Parathyroid adenoma (tissue), 2 donors: Measurements from ENCODE around the gene S100A16.
A peak's percentile ranks its signal among the peaks of the same experiment; 100 is the strongest.

Experiments
- H2AFZ ChIP-seq: fragments of 300-600 bp; sonication (generic); one replicate; pipeline ENCODE4 v1.7.0; 2017; ENCODE audit warnings: antibody characterized with exemption, mild to moderate bottlenecking
- H3K27ac ChIP-seq: fragments of 300-600 bp; sonication (generic); one replicate; pipeline ENCODE4 v1.7.0; 2017
- H3K27me3 ChIP-seq: fragments of 300-600 bp; sonication (generic); one replicate; pipeline ENCODE4 v1.7.0; 2017; ENCODE audit warnings: low read length; ENCODE audit not compliant: control insufficient read depth, insufficient read depth
- H3K36me3 ChIP-seq: fragments of 300-600 bp; sonication (generic); one replicate; pipeline ENCODE4 v1.7.0; 2017; ENCODE audit warnings: low read length; ENCODE audit not compliant: control insufficient read depth, insufficient read depth
- H3K4me1 ChIP-seq: fragments of 300-600 bp; sonication (generic); one replicate; pipeline ENCODE4 v1.7.0; 2017; ENCODE audit warnings: control low read depth
- H3K4me2 ChIP-seq: fragments of 300-600 bp; sonication (generic); one replicate; pipeline ENCODE4 v1.7.0; 2017; ENCODE audit warnings: low read length
- H3K4me3 ChIP-seq: fragments of 300-600 bp; sonication (generic); one replicate; pipeline ENCODE4 v1.7.0; 2017; ENCODE audit warnings: low read depth, low read length
- H3K79me2 ChIP-seq: fragments of 300-600 bp; sonication (generic); one replicate; pipeline ENCODE4 v1.7.0; 2017; ENCODE audit warnings: control low read depth
- H3K9ac ChIP-seq: fragments of 300-600 bp; sonication (generic); one replicate; pipeline ENCODE4 v1.7.0; 2017; ENCODE audit warnings: mild to moderate bottlenecking
- H3K9me3 ChIP-seq: fragments of 300-600 bp; sonication (generic); one replicate; pipeline ENCODE4 v1.7.0; 2017; ENCODE audit warnings: low read length; ENCODE audit not compliant: control insufficient read depth
- CTCF ChIP-seq: fragments of 300-600 bp; sonication (generic); IDR thresholded peaks from one replicate; pipeline ENCODE4 v1.7.0; 2017; ENCODE audit warnings: antibody characterized with exemption, mild to moderate bottlenecking
- donor health status: primary hyperparathyroidism.

Gene S100A16

GRCh38 chr1:153567621-153568366, 45.1 kb downstream of the S100A16 start:
- H3K4me2 ChIP-seq = no peak overlapping the region
- H3K27ac ChIP-seq = no peak overlapping the region

DNA sequence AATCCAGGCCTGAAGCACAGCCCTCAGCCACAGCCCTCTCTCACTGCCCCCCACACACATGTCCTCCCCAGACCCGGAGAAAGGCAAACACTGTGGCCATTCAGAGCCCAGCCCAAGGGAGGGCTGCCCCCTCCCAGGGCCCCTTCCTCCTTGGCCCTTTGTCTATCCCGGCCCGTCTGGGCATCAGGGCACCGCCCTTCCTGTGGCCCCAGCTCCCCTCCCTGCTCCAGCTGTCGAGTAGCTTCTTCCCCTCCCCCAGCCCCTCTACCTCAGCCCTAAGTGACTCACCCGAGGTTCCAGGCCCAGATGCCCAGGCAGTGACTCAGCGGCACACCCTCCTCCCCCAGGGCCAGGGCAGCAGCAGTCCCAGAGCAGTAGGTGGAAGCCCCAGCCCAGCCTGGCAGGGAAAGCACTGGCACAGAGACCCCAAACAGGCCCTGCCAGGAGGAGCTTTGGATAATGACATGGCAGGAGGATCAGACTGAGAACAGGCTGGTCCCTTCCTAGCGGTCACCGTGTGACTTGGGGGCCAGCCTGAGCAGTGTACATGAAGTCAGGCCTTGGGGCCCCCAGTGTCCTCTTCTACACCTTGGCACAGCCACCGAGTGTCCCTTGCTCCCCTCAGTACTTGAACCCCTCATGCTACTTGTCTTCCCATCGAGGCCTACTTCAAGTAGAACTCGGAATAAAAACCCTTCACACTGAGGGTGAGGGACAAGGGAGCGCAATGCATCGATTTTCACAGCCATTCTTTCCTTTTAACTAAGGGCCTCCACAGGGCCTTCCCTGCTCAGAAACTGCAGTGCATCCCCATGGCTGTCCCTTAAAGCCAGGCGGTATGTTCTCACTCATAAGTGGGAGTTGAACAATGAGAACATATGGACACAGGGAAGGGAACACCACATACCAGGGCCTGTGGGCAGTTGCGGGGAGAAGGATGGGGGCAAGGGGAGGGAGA, 46.2 kb downstream of the S100A16 start:
- no peak for TF ChIP-seq CTCF
- H3K27me3 ChIP-seq = no peaks in the 10 kb centered on the region
- H3K36me3 ChIP-seq = no peaks in the 10 kb centered on the region
- H3K79me2 ChIP-seq = no peaks in the 10 kb centered on the region
- no peak overlapping the region for H3K9ac ChIP-seq
- no peak overlapping the region for H3K4me2 ChIP-seq
- no peak overlapping the region for H3K4me3 ChIP-seq
- H2AFZ ChIP-seq = no peak overlapping the region
- no peaks in the 10 kb centered on the region for H3K4me1 ChIP-seq
- H3K27ac ChIP-seq = no peak overlapping the region
- no peaks in the 10 kb centered on the region for H3K9me3 ChIP-seq

More at GRCh38 chr1:153567621-153568366, 45.1 kb downstream of the S100A16 start:
- Histone ChIP-seq H3K4me1 (no peaks in the 10 kb centered on the region), H3K79me2 (no peaks in the 10 kb centered on the region), H3K9me3 (no peaks in the 10 kb centered on the region), H2AFZ (peak overlapping the region; percentile 83), H3K27me3 (no peaks in the 10 kb centered on the region), H3K36me3 (no peaks in the 10 kb centered on the region), H3K9ac (no peak overlapping the region), H3K4me3 (no peak overlapping the region)
- TF ChIP-seq CTCF = no peak

DNA sequence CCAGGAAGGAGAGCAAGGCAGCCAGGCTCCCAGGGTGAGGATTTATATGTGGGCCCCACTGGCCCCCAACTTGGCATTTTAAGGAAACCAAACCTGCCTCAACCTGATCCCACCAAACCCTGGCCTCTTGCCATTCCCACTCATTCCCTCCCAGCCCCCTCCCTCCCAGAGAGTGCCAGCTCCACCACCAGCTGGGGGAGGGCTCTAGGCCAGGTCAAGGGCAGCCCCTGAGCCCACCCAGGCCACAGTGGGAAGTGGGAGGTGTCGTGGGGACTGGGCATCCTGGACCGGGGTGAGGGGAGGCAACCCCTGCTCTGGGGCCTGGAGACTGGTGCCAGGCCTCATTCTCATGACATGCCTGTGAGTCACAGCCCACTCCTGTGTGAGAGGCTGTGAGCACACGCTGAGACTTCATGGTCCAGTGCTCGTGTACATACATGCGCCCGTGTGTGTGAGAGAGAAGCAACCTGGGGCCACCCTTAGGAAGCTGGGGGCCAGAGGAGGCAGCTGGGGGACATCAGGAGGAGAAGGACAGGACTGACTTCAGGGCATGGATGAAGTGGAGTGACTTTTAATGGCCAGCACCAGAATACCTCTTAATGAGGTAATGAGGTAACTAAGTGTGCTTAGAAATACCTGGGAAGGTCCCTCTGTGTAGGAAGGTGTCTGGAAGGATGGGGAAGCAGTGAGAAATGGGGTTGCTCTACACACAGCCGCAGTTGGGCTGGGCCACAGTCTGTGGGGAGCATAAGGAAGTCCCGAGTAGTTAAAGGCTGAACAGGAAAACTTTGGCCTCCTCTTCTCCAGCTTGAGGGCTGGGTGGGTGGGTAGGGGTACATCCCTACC, 47.2 kb downstream of the S100A16 start, which contains the start of gene S100A2:
Gene S100A2, minus strand, starts transcription at position 316 of the 846 bp plus-strand sequence. CDS start 1,967 bp downstream, outside the sequence.
- TF ChIP-seq CTCF = no peak
- Histone ChIP-seq H2AFZ (no peak within 1 kb of the TSS), H3K4me2 (no peak within 1 kb of the TSS), H3K27ac (no peak within 1 kb of the TSS), H3K79me2 (no peaks in the 10 kb centered on the region), H3K9me3 (no peaks in the 10 kb centered on the region), H3K36me3 (no peaks in the 10 kb centered on the region), H3K27me3 (no peaks in the 10 kb centered on the region), H3K4me1 (no peaks in the 10 kb centered on the region), H3K4me3 (no peak within 1 kb of the TSS), H3K9ac (no peak within 1 kb of the TSS)

DNA sequence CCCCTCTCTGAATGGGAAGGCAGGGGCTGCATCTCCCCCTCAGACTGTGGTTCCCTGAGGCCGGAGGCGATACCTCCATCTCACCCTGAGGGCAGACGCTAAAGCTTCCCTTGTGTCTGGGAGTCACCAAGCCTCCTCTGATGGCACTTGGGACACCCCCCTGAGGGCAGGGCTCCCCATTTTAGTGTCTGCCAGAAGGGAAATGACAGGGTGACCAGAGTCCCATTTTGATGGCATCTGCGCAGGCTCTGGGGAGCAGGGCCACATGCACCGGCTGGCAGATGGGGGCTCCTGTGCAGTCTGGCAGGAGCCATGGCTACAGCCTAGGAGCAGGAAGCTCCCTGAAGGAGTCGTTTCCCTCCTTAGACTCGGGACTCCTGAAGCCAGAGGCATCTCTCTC, 48.9 kb downstream of the S100A16 start:
- Histone ChIP-seq H3K79me2 (no peaks in the 10 kb centered on the region), H3K9me3 (no peaks in the 10 kb centered on the region), H3K4me3 (no peak overlapping the region), H3K9ac (no peak overlapping the region), H3K36me3 (no peaks in the 10 kb centered on the region), H3K4me1 (no peaks in the 10 kb centered on the region), H3K27ac (no peak overlapping the region), H2AFZ (no peak overlapping the region), H3K4me2 (no peak overlapping the region), H3K27me3 (no peaks in the 10 kb centered on the region)
- no peak for TF ChIP-seq CTCF
